Measurements from ENCODE around the gene FBXO38. TPM values are rescaled to one million over a fixed set of nuclear protein-coding genes. Genes with fewer than 3 reads are reported as not detected.

Gene FBXO38
- total RNA-seq, 1 donor from 2014 or later: 37.7 TPM

DNA sequence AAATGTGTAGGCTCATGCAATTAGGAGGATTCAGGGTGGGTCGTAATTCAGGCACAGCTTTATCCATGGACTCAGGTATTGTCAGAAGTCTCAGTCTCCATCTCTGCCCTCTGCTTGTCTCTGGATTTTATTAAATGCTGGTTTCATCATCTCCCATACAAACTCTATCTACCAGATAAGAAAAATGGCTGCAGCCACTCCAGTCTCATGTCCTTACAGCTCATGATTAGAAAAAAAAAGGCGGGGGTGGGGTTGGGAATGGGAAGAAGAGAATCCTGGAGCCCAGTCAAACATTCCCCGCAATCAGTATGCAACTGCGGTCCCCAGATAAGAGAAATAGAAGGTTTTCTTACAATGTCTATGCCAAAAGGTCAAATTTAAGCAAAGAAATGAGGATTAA, 7.6 kb upstream of the FBXO38 start:
- no peaks in the 10 kb centered on the region for H3K27me3 Mint-ChIP-seq (ENCODE audit: low read depth)
- H3K4me3 Mint-ChIP-seq (ENCODE audit: unreplicated experiment): no peak overlapping the region
- H3K36me3 Mint-ChIP-seq (ENCODE audit: low read depth): no peaks in the 10 kb centered on the region
- no peak for DNase-seq (ENCODE audit: low spot score)
- H3K27ac Mint-ChIP-seq (ENCODE audit: unreplicated experiment): no peak overlapping the region
- peaks cover 3% of the 10 kb centered on the region for H3K4me1 Mint-ChIP-seq (ENCODE audit: low read depth)
- no peaks in the 10 kb centered on the region for H3K9me3 Mint-ChIP-seq (ENCODE audit: low read depth)
- TF ChIP-seq, protein P1, sequence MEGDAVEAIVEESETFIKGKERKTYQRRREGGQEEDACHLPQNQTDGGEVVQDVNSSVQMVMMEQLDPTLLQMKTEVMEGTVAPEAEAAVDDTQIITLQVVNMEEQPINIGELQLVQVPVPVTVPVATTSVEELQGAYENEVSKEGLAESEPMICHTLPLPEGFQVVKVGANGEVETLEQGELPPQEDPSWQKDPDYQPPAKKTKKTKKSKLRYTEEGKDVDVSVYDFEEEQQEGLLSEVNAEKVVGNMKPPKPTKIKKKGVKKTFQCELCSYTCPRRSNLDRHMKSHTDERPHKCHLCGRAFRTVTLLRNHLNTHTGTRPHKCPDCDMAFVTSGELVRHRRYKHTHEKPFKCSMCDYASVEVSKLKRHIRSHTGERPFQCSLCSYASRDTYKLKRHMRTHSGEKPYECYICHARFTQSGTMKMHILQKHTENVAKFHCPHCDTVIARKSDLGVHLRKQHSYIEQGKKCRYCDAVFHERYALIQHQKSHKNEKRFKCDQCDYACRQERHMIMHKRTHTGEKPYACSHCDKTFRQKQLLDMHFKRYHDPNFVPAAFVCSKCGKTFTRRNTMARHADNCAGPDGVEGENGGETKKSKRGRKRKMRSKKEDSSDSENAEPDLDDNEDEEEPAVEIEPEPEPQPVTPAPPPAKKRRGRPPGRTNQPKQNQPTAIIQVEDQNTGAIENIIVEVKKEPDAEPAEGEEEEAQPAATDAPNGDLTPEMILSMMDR (IDR thresholded peaks at IDR 0.05): no peak

DNA sequence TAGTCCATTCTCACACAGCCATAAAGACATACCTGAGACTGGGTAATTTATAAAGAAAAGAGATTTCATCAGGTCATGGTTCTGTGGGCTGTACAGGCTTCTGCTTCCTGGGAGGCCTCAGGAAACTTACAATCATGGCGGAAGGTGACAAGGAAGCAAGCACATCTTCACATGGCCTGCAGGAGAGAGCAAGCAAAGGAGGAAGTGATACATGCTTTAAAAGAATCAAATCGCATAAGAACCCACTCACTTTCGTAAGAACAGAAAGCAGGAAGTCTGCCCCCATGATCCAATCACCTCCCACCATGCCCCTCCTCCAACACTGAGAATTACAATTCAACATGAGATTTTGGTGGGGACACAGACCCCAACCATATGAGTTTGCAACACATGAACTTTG, 5.1 kb upstream of the FBXO38 start:
- TF ChIP-seq, protein P1 (IDR thresholded peaks at IDR 0.05): no peak
- no peak for DNase-seq (ENCODE audit: low spot score)
- no peaks in the 10 kb centered on the region for H3K36me3 Mint-ChIP-seq (ENCODE audit: low read depth)
- H3K4me3 Mint-ChIP-seq (ENCODE audit: unreplicated experiment): no peak overlapping the region
- no peaks in the 10 kb centered on the region for H3K9me3 Mint-ChIP-seq (ENCODE audit: low read depth)
- no peak overlapping the region for H3K27ac Mint-ChIP-seq (ENCODE audit: unreplicated experiment)
- no peaks in the 10 kb centered on the region for H3K27me3 Mint-ChIP-seq (ENCODE audit: low read depth)
- H3K4me1 Mint-ChIP-seq (ENCODE audit: low read depth): peaks cover 13% of the 10 kb centered on the region

DNA sequence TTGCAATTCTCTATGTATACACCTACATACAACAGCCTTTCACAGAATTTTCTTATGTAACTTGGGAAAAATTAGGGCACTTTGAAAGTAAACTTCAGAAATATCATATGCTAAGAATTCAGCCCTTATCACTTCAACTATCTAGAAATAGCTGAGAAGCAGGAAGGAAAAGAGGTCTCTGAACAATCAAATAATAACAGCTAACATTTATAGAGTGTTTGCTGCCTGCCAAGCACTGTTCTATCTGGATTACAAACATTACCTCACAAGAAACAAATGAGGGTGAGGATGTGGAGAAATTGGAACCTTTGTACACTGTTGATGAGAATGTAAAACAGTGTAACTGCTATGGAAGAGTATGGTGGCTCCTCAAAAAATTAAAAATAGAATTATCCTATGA, 4.4 kb upstream of the FBXO38 start:
- TF ChIP-seq, protein P1 (IDR thresholded peaks at IDR 0.05): no peak
- Mint-ChIP-seq H3K4me1 (ENCODE audit: low read depth) (peaks cover 16% of the 10 kb centered on the region), H3K36me3 (ENCODE audit: low read depth) (no peaks in the 10 kb centered on the region), H3K27me3 (ENCODE audit: low read depth) (no peaks in the 10 kb centered on the region), H3K4me3 (ENCODE audit: unreplicated experiment) (no peak overlapping the region), H3K27ac (ENCODE audit: unreplicated experiment) (no peak overlapping the region), H3K9me3 (ENCODE audit: low read depth) (no peaks in the 10 kb centered on the region)
- no peak for DNase-seq (ENCODE audit: low spot score)

DNA sequence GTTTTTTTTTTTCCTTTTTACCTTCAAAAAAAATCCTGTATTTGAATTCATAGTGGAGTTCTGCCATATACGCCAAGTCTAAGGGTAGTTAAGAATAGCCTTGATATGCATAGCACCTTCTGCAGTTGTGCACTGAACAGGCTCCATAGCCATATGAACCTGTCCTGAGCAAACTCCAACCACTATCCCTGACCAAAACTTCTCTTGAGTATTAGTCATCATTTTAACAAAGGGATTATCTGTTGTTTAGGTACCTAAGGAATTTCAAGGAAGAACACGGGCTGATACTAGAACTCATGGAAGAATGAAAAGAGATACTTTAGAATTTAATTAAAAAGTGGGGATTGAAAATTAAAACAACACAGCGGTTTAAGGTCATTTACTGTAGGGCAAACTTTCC, 1.9 kb upstream of the FBXO38 start:
- TF ChIP-seq, protein P1 (IDR thresholded peaks at IDR 0.05): no peak
- H3K4me3 Mint-ChIP-seq (ENCODE audit: unreplicated experiment): no peak overlapping the region
- no peak for DNase-seq (ENCODE audit: low spot score)
- H3K4me1 Mint-ChIP-seq (ENCODE audit: low read depth): peaks cover 36% of the 10 kb centered on the region
- no peak overlapping the region for H3K27ac Mint-ChIP-seq (ENCODE audit: unreplicated experiment)
- no peaks in the 10 kb centered on the region for H3K36me3 Mint-ChIP-seq (ENCODE audit: low read depth)
- H3K9me3 Mint-ChIP-seq (ENCODE audit: low read depth): no peaks in the 10 kb centered on the region
- H3K27me3 Mint-ChIP-seq (ENCODE audit: low read depth): no peaks in the 10 kb centered on the region

DNA sequence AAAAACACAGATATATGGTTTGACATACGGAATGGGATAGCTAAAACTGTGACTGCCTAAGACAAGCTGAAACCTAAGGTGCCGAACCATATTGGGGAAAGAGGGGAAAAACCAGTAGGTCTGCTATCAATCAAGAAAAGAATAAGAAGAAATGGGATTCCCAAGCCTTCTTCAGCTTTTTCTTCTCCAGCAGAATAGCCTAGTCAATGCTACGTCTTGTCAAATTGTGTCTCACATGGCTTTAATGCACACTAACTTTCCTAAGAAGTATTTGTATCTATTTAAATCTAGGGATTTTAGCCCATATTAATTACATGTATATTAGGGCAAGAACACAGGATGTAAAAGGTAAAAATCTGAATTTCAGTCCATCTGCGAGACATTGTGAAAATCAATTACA, 797 bp upstream of the FBXO38 start:
- Mint-ChIP-seq H3K27ac (ENCODE audit: unreplicated experiment) (peak overlapping the region; percentile 92), H3K4me3 (ENCODE audit: unreplicated experiment) (peak overlapping the region; percentile 87), H3K36me3 (ENCODE audit: low read depth) (no peaks in the 10 kb centered on the region), H3K27me3 (ENCODE audit: low read depth) (no peaks in the 10 kb centered on the region), H3K9me3 (ENCODE audit: low read depth) (no peaks in the 10 kb centered on the region), H3K4me1 (ENCODE audit: low read depth) (peaks cover 42% of the 10 kb centered on the region)
- TF ChIP-seq, protein P1 (IDR thresholded peaks at IDR 0.05): no peak
- DNase-seq (ENCODE audit: low spot score): no peak
